Mucosa of rectum (tissue), 2 donors: Measurements from ENCODE around the gene CDKN2AIP.
A peak's percentile ranks its signal among the peaks of the same experiment; 100 is the strongest.

Experiments used
- H3K27ac ChIP-seq, 2 donors: one replicate each; pipeline ENCODE4 v1.7.0; 2013; ENCODE audit warnings: inconsistent platforms in 2 of 2, low read depth in 2 of 2, low read length in 2 of 2
- H3K27me3 ChIP-seq, 2 donors: one replicate each; pipeline ENCODE4 v1.7.0; 2013; ENCODE audit warnings: low read length in 2 of 2; ENCODE audit not compliant: control insufficient read depth in 2 of 2, insufficient read depth in 2 of 2
- H3K36me3 ChIP-seq, 2 donors: one replicate each; pipeline ENCODE4 v1.7.0; 2013; ENCODE audit warnings: low read length in 2 of 2; ENCODE audit not compliant: control insufficient read depth in 2 of 2, insufficient read depth in 2 of 2
- H3K4me1 ChIP-seq, 2 donors: one replicate each; pipeline ENCODE4 v1.7.0; 2013; ENCODE audit warnings: low read length in 2 of 2, mild to moderate bottlenecking in 1 of 2; ENCODE audit not compliant: control insufficient read depth in 2 of 2, insufficient read depth in 2 of 2
- H3K4me3 ChIP-seq, 2 donors: one replicate each; pipeline ENCODE4 v1.7.0; 2013; ENCODE audit warnings: low read length in 2 of 2
- H3K9ac ChIP-seq, 2 donors: one replicate each; pipeline ENCODE4 v1.7.0; 2013; ENCODE audit warnings: low read length in 2 of 2, low read depth in 1 of 2, mild to moderate bottlenecking in 1 of 2
- H3K9me3 ChIP-seq, 2 donors: one replicate each; pipeline ENCODE4 v1.7.0; 2013; ENCODE audit warnings: low read length in 2 of 2; ENCODE audit not compliant: control insufficient read depth in 2 of 2
- donor health status: healthy.
- donor health status: Normal muscosa, but diverticular disease.

The CDKN2AIP gene

GRCh38 chr4:183412821-183413220, 31.6 kb upstream of the CDKN2AIP start:
- peaks cover 14 to 21% of the 10 kb centered on the region in 2 donors for H3K4me1 ChIP-seq
- no peaks in the 10 kb centered on the region for H3K27me3 ChIP-seq
- H3K9me3 ChIP-seq, result no peaks in the 10 kb centered on the region
- no peaks in the 10 kb centered on the region for H3K36me3 ChIP-seq
- H3K27ac ChIP-seq, result no peak overlapping the region
- no peak overlapping the region for H3K4me3 ChIP-seq
- H3K9ac ChIP-seq, result no peak overlapping the region

- H3K4me1 ChIP-seq, result peaks cover 8 to 15% of the 10 kb centered on the region in 2 donors
- H3K27ac ChIP-seq, result no peak overlapping the region
- no peak overlapping the region for H3K4me3 ChIP-seq
- no peaks in the 10 kb centered on the region for H3K27me3 ChIP-seq
- no peak overlapping the region for H3K9ac ChIP-seq
- H3K9me3 ChIP-seq, result no peaks in the 10 kb centered on the region
- H3K36me3 ChIP-seq, result no peaks in the 10 kb centered on the region
Measured at GRCh38 chr4:183413234-183414200, 30.9 kb upstream of the CDKN2AIP start.

GRCh38 chr4:183416879-183417755, 27.3 kb upstream of the CDKN2AIP start:
- Histone ChIP-seq H3K36me3 (no peaks in the 10 kb centered on the region), H3K9me3 (no peaks in the 10 kb centered on the region), H3K9ac (no peak overlapping the region), H3K27me3 (no peaks in the 10 kb centered on the region), H3K4me1 (peaks cover 0 to 4% of the 10 kb centered on the region in 2 donors), H3K4me3 (no peak overlapping the region), H3K27ac (no peak overlapping the region)

GRCh38 chr4:183422962-183423631, 21.3 kb upstream of the CDKN2AIP start:
- Histone ChIP-seq H3K27ac (no peak overlapping the region), H3K4me3 (no peak overlapping the region), H3K9me3 (no peaks in the 10 kb centered on the region), H3K4me1 (peaks cover 3 to 10% of the 10 kb centered on the region in 2 donors), H3K36me3 (no peaks in the 10 kb centered on the region), H3K27me3 (no peaks in the 10 kb centered on the region), H3K9ac (no peak overlapping the region)

GRCh38 chr4:183424109-183424744, 20.2 kb upstream of the CDKN2AIP start:
- Histone ChIP-seq H3K27me3 (no peaks in the 10 kb centered on the region), H3K9ac (no peak overlapping the region), H3K4me1 (peaks cover 3 to 10% of the 10 kb centered on the region in 2 donors), H3K27ac (peak overlapping the region in 1 of 2 donors; percentile 42), H3K9me3 (no peaks in the 10 kb centered on the region), H3K36me3 (no peaks in the 10 kb centered on the region), H3K4me3 (no peak overlapping the region)

- H3K4me3 ChIP-seq, result no peak overlapping the region
- no peaks in the 10 kb centered on the region for H3K36me3 ChIP-seq
- H3K27me3 ChIP-seq, result no peaks in the 10 kb centered on the region
- H3K27ac ChIP-seq, result no peak overlapping the region
- H3K4me1 ChIP-seq, result peaks cover 7 to 12% of the 10 kb centered on the region in 2 donors
- no peak overlapping the region for H3K9ac ChIP-seq
- no peaks in the 10 kb centered on the region for H3K9me3 ChIP-seq
Measured at GRCh38 chr4:183426507-183426906, 17.9 kb upstream of the CDKN2AIP start.

GRCh38 chr4:183429489-183429888, 14.9 kb upstream of the CDKN2AIP start:
- Histone ChIP-seq H3K4me1 (peaks cover 4 to 7% of the 10 kb centered on the region in 2 donors), H3K36me3 (no peaks in the 10 kb centered on the region), H3K4me3 (no peak overlapping the region), H3K27me3 (no peaks in the 10 kb centered on the region), H3K9me3 (no peaks in the 10 kb centered on the region), H3K9ac (no peak overlapping the region), H3K27ac (no peak overlapping the region)

- no peaks in the 10 kb centered on the region for H3K36me3 ChIP-seq
- H3K27ac ChIP-seq, result peak overlapping the region in 1 of 2 donors; percentile 3
Measured at GRCh38 chr4:183430317-183430993, 14.0 kb upstream of the CDKN2AIP start.

GRCh38 chr4:183430994-183431347, 13.5 kb upstream of the CDKN2AIP start:
- Histone ChIP-seq H3K27me3 (no peaks in the 10 kb centered on the region), H3K9ac (no peak overlapping the region), H3K4me3 (no peak overlapping the region), H3K27ac (peak overlapping the region in 1 of 2 donors; percentile 3), H3K36me3 (no peaks in the 10 kb centered on the region), H3K9me3 (no peaks in the 10 kb centered on the region), H3K4me1 (peaks cover 4 to 5% of the 10 kb centered on the region in 2 donors)

More at GRCh38 chr4:183430317-183430993, 14.0 kb upstream of the CDKN2AIP start:
- H3K4me3 ChIP-seq, result no peak overlapping the region
- peaks cover 4 to 5% of the 10 kb centered on the region in 2 donors for H3K4me1 ChIP-seq
- no peak overlapping the region for H3K9ac ChIP-seq
- H3K27me3 ChIP-seq, result no peaks in the 10 kb centered on the region
- no peaks in the 10 kb centered on the region for H3K9me3 ChIP-seq
